Measurements from ENCODE around the gene PTPN3.

DNA sequence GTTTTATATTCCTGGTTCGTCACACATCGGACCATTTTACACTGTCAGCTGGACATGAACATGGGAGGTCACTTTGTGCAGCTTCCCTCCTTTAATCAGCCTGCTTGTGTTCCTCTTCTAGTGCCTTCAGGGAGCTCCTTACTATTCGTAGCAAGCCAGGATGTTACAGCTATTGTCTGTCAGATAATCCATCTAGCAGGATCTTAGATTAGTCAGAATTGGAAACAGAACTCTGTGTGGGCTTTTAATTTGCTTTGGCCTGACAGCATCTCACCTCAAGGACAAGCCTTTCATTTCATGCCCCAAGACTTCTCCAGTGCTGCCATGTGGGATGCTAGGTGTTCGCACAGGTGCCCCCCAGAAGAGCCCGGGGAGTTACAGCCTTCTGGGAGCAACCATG is 147.1 kb downstream of the PTPN3 start:
- TF ChIP-seq, protein P1, sequence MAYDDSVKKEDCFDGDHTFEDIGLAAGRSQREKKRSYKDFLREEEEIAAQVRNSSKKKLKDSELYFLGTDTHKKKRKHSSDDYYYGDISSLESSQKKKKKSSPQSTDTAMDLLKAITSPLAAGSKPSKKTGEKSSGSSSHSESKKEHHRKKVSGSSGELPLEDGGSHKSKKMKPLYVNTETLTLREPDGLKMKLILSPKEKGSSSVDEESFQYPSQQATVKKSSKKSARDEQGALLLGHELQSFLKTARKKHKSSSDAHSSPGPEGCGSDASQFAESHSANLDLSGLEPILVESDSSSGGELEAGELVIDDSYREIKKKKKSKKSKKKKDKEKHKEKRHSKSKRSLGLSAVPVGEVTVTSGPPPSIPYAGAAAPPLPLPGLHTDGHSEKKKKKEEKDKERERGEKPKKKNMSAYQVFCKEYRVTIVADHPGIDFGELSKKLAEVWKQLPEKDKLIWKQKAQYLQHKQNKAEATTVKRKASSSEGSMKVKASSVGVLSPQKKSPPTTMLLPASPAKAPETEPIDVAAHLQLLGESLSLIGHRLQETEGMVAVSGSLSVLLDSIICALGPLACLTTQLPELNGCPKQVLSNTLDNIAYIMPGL (CRISPR knock-in tag; IDR thresholded peaks at IDR 0.05) = no peak
- no peak for TF ChIP-seq MYC (IDR thresholded peaks at IDR 0.05; ENCODE audit: low read depth, low read length)
- TF ChIP-seq MYC (CRISPR knock-in tag; IDR thresholded peaks at IDR 0.05; ENCODE audit: borderline replicate concordance, low read depth) = no peak
- TF ChIP-seq CBX8 (IDR thresholded peaks at IDR 0.05; ENCODE audit: borderline replicate concordance, extremely low read depth, low read depth, low read length, poor library complexity, severe bottlenecking) = no peak
- TF ChIP-seq, protein P2, sequence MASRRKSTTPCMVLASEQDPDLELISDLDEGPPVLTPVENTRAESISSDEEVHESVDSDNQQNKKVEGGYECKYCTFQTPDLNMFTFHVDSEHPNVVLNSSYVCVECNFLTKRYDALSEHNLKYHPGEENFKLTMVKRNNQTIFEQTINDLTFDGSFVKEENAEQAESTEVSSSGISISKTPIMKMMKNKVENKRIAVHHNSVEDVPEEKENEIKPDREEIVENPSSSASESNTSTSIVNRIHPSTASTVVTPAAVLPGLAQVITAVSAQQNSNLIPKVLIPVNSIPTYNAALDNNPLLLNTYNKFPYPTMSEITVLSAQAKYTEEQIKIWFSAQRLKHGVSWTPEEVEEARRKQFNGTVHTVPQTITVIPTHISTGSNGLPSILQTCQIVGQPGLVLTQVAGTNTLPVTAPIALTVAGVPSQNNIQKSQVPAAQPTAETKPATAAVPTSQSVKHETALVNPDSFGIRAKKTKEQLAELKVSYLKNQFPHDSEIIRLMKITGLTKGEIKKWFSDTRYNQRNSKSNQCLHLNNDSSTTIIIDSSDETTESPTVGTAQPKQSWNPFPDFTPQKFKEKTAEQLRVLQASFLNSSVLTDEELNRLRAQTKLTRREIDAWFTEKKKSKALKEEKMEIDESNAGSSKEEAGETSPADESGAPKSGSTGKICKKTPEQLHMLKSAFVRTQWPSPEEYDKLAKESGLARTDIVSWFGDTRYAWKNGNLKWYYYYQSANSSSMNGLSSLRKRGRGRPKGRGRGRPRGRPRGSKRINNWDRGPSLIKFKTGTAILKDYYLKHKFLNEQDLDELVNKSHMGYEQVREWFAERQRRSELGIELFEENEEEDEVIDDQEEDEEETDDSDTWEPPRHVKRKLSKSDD (conservative IDR thresholded peaks at IDR 0.05; ENCODE audit: low read length) = no peak
- no peak for TF ChIP-seq RBFOX2 (IDR thresholded peaks at IDR 0.05; ENCODE audit: low read depth, low read length)
- no peak for TF ChIP-seq ZNF232 (CRISPR knock-in tag; IDR thresholded peaks at IDR 0.05)
- TF ChIP-seq, protein P3, sequence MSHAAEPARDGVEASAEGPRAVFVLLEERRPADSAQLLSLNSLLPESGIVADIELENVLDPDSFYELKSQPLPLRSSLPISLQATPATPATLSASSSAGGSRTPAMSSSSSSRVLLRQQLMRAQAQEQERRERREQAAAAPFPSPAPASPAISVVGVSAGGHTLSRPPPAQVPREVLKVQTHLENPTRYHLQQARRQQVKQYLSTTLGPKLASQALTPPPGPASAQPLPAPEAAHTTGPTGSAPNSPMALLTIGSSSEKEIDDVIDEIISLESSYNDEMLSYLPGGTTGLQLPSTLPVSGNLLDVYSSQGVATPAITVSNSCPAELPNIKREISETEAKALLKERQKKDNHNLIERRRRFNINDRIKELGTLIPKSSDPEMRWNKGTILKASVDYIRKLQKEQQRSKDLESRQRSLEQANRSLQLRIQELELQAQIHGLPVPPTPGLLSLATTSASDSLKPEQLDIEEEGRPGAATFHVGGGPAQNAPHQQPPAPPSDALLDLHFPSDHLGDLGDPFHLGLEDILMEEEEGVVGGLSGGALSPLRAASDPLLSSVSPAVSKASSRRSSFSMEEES (CRISPR knock-in tag; IDR thresholded peaks at IDR 0.05) = no peak
- no peak for TF ChIP-seq MEF2D (tag; conservative IDR thresholded peaks at IDR 0.05; ENCODE audit: low read depth)
- TF ChIP-seq MED1 (CRISPR knock-in tag; IDR thresholded peaks at IDR 0.05; ENCODE audit: borderline replicate concordance) = no peak
- TF ChIP-seq, protein P4, sequence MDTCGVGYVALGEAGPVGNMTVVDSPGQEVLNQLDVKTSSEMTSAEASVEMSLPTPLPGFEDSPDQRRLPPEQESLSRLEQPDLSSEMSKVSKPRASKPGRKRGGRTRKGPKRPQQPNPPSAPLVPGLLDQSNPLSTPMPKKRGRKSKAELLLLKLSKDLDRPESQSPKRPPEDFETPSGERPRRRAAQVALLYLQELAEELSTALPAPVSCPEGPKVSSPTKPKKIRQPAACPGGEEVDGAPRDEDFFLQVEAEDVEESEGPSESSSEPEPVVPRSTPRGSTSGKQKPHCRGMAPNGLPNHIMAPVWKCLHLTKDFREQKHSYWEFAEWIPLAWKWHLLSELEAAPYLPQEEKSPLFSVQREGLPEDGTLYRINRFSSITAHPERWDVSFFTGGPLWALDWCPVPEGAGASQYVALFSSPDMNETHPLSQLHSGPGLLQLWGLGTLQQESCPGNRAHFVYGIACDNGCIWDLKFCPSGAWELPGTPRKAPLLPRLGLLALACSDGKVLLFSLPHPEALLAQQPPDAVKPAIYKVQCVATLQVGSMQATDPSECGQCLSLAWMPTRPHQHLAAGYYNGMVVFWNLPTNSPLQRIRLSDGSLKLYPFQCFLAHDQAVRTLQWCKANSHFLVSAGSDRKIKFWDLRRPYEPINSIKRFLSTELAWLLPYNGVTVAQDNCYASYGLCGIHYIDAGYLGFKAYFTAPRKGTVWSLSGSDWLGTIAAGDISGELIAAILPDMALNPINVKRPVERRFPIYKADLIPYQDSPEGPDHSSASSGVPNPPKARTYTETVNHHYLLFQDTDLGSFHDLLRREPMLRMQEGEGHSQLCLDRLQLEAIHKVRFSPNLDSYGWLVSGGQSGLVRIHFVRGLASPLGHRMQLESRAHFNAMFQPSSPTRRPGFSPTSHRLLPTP (IDR thresholded peaks at IDR 0.05; ENCODE audit: borderline replicate concordance, extremely low read depth, insufficient read length) = no peak
- no peak for TF ChIP-seq MYBL2 (IDR thresholded peaks at IDR 0.05; ENCODE audit: low read depth)
- no peak for TF ChIP-seq MYBL2 (CRISPR knock-in tag; IDR thresholded peaks at IDR 0.05; ENCODE audit: borderline replicate concordance)
- TF ChIP-seq SIRT6 (IDR thresholded peaks at IDR 0.05; ENCODE audit: low read depth, low read length) = no peak
- TF ChIP-seq TAF1 (IDR thresholded peaks at IDR 0.05; ENCODE audit: control insufficient read depth, extremely low read depth, insufficient read depth, low read length, severe bottlenecking) = no peak
